HG02852 (cell line): ENCODE measurements around the gene KCTD13.
"Not testable (repeated sequence)": the region's sequence is repeated elsewhere in the genome, so short reads cannot be mapped to it uniquely, and the experiment has no call there.

Experiments
- ATAC-seq: cut with Tn5 transposase; IDR thresholded peaks from one replicate; pipeline ENCODE4 v1.9.1; 2021; ENCODE audit warnings: mild to moderate bottlenecking, moderate library complexity; ENCODE audit not compliant: unreplicated experiment

KCTD13 gene

GRCh38 chr16:29947897-29948296 lies 21.9 kb upstream of the KCTD13 start:
- no peak for ATAC-seq

GRCh38 chr16:29943846-29944799 lies 18.1 kb upstream of the KCTD13 start:
- ATAC-seq: no peak

- no peak for ATAC-seq
Measured at GRCh38 chr16:29940656-29941055, 14.6 kb upstream of the KCTD13 start.

- ATAC-seq: not testable (repeated sequence)
Measured at GRCh38 chr16:29931750-29932149, 5.7 kb upstream of the KCTD13 start.

- no peak for ATAC-seq
Measured at GRCh38 chr16:29927070-29927905, 1.3 kb upstream of the KCTD13 start.

GRCh38 chr16:29926711-29927052 lies 656 bp upstream of the KCTD13 start:
- no peak for ATAC-seq

- no peak for ATAC-seq
Measured at GRCh38 chr16:29925105-29925756, 795 bp downstream of the KCTD13 start.

GRCh38 chr16:29922986-29923501 lies 3.0 kb downstream of the KCTD13 start:
- no peak for ATAC-seq

- no peak for ATAC-seq
Measured at GRCh38 chr16:29922326-29922725, 3.7 kb downstream of the KCTD13 start.

- ATAC-seq: no peak
Measured at GRCh38 chr16:29921034-29921385, 5.0 kb downstream of the KCTD13 start.

- no peak for ATAC-seq
Measured at GRCh38 chr16:29920288-29921033, 5.6 kb downstream of the KCTD13 start.

- ATAC-seq: no peak
Measured at GRCh38 chr16:29916979-29917378, 9.0 kb downstream of the KCTD13 start.

- no peak for ATAC-seq
Measured at GRCh38 chr16:29915590-29916247, 10.3 kb downstream of the KCTD13 start.

GRCh38 chr16:29913514-29913913 lies 12.5 kb downstream of the KCTD13 start:
- ATAC-seq: no peak

GRCh38 chr16:29912087-29912486 lies 13.9 kb downstream of the KCTD13 start:
- ATAC-seq: no peak

GRCh38 chr16:29911676-29912010 lies 14.4 kb downstream of the KCTD13 start:
- no peak for ATAC-seq

GRCh38 chr16:29910819-29911675 lies 15.0 kb downstream of the KCTD13 start:
- ATAC-seq: no peak

GRCh38 chr16:29909851-29910250 lies 16.2 kb downstream of the KCTD13 start:
- ATAC-seq: not testable (repeated sequence)

- ATAC-seq: no peak
Measured at GRCh38 chr16:29909391-29909790, 16.6 kb downstream of the KCTD13 start.
